ENCODE measurements around the gene PEDS1.

- TF ChIP-seq CHD4 (IDR thresholded peaks at IDR 0.05) (no peak), CTCF (IDR thresholded peaks at IDR 0.05 in 2 of 3, conservative IDR thresholded peaks at IDR 0.05 in 1 of 3; ENCODE audit: control insufficient read depth in 2 of 3, extremely low read depth in 1 of 3, insufficient read depth in 1 of 3, low read depth in 3 of 3, low read length in 3 of 3) (no peak), SIX5 (IDR thresholded peaks at IDR 0.05; ENCODE audit: low read depth, low read length, severe bottlenecking) (no peak), RFX5 (IDR thresholded peaks at IDR 0.05; ENCODE audit: low read depth, low read length) (no peak), CBX3 (IDR thresholded peaks at IDR 0.05; ENCODE audit: borderline replicate concordance, low read depth) (no peak), FOXM1 (IDR thresholded peaks at IDR 0.05; ENCODE audit: low read depth, low read length) (no peak), POLR2AphosphoS5 (IDR thresholded peaks at IDR 0.05; ENCODE audit: low read length) (no peak), POLR2A (IDR thresholded peaks at IDR 0.05; ENCODE audit: low read depth, low read length) (no peak), MAX (IDR thresholded peaks at IDR 0.05; ENCODE audit: low read depth, low read length) (no peak), USF2 (IDR thresholded peaks at IDR 0.05; ENCODE audit: borderline replicate concordance, low read depth, low read length) (no peak)
Observed at GRCh38 chr20:50151034-50151743, 2.3 kb downstream of the PEDS1 start.

Data from GM12878 (cell line).